Measurements from ENCODE around the gene EXOC3.
"Not testable (repeated sequence)": the region's sequence is repeated elsewhere in the genome, so short reads cannot be mapped to it uniquely, and the experiment has no call there.

Gene EXOC3

DNA sequence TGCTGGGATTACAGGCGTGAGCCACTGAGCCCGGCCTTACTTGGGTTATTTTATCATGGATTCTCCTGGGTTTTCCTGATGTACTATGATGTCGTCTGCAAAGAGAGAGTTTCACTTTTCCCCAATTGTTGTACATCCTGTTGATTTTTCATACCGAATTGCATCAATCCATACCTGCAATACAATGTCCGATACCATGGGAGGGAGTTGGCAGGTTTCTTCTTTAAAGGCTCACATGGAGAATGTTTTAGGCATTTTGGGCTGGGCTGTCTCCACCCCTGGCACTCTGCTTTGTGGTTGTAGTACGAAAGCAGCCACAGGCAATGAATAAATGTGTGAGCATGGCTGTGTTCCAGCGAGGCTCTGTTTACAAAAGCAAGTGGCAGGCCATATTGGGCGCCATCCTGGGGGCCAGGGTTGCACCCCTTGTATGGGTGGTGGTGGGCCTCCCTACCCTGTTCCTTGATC, 35.1 kb upstream of the EXOC3 start:
- DNase-seq = no peak

DNA sequence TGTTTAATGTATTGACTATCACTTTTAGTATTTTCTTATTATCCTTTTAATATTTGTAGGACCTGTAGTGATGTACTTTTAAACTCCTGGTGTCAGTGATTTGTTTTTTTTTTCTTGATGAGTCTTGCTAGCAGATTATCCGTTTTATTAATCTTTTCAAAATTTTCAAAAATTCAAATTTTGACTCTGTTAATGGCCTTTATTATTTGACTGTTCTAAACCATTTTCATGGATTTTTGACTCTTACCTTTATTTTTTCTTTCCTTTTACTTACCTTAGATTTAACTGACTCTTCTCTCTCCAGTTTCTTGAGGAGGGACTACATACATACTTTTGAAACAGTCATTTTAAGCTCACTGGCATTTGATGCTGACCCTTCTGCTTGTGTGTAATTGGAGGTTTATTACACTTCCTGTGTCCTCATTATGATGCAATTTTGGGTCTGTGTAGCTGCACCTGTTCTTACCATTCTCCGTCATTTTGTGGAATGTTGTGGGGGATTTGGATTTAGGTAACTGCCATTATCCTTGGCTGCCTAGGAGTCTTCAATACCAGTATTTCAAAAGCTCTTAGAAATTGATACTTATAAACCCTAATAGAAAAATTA, 32.0 kb upstream of the EXOC3 start:
- DNase-seq = no peak

DNA sequence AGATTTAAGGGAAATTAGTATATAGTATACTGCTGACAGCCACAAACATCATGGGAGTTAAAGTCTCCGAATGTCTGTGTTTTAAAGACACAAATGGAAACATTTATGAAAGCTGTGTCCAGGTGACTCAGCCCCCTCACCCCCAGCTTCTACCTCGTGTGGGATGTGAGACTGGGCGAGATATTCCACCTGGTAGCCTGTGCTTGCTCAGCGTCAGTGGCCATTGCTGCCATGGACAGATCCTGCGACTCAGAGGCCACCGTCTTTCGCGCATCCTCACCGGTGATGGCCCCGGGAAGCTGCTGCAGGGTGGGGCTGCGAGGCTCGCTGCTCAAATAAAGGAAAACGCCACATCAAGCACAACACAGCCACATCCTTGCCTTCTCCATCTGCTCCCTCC, 31.2 kb upstream of the EXOC3 start:
- no peak for DNase-seq

DNA sequence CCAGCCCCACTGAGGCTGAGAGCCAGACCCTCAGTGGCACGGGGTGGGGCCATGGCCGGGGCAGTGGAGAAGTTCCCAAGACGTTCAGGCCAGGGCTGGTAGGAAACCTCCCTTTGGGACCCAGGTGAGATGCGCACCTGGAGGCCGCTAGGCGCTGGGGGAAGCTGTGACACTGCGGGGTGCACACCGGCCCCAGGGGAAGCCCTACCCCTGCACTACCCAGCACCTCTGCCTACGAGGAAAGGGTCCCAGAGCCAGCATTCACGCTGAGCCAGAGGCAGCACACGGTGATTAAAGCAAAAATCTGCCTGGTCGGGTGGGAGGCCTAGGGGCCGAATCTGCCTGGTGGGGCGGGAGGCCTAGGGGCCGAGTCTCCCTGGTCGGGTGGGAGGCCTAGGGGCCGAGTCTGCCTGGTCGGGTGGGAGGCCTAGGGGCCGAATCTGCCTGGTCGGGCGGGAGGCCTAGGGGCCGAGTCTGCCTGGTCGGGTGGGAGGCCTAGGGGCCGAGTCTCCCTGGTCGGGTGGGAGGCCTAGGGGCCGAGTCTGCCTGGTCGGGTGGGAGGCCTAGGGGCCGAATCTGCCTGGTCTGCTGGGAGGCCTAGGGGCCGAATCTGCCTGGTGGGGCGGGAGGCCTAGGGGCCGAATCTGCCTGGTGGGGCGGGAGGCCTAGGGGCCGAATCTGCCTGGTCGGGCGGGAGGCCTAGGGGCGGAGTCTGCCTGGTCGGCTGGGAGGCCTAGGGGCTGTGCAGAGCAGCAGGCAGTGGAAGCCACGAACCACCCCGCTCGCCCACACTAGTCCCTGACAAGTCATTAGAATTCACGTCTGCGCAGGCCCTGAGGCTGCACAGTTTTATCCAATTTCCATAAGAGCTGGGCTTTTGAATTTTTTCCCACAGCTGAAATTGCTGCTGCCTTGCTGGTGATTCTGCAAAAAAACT, 27.7 kb upstream of the EXOC3 start:
- DNase-seq = not testable (repeated sequence)

DNA sequence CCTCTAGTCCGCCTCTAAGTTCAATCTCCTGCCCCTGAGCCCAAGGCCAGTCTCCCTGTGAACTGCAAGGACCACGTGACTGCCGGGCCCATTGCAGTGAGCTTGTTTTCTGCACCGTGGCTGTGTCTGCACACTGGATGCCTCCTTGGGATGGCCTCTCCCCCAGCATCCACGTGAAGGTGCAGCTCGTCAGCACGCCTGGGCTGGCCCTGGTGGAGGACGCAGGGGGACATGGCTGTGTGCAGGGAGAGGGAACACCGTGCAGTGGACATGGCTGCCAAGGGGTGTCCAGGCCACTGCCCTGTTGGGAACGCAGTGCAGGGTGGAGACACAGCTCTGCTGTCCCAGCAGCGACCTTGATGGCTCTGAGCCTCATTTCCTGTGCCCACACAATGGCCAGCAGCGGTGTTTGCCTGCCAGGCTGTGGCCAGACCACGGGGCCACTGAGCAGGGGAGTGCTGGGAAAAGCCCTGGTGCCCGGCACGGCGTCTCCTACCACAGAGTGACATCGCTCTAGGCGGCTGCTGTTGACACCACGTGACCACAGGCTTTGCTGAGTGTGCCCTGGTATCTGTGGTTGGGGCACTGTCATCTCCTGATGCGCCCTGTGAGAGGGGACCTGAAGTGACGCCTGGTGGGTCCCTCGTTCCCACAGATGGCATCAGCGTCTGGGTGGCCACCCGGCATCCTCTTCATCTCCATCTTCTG, 26.9 kb upstream of the EXOC3 start:
- DNase-seq = no peak

DNA sequence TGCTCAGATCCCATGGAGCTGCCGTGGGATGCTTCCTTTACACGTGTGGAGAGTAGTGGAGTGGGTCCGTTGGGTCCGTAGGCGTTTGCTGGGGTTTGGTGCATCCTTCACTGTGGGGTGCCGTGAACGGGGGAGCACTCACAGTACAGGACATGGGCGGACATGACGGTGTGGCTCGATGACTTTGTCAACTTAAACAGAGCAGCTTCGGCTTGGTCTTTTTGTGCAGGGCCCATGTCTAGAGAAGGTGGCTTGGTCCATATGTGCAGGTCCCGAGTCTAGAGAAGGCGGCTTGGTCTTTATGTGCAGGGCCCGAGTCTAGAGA, 26.4 kb upstream of the EXOC3 start:
- no peak for DNase-seq

DNA sequence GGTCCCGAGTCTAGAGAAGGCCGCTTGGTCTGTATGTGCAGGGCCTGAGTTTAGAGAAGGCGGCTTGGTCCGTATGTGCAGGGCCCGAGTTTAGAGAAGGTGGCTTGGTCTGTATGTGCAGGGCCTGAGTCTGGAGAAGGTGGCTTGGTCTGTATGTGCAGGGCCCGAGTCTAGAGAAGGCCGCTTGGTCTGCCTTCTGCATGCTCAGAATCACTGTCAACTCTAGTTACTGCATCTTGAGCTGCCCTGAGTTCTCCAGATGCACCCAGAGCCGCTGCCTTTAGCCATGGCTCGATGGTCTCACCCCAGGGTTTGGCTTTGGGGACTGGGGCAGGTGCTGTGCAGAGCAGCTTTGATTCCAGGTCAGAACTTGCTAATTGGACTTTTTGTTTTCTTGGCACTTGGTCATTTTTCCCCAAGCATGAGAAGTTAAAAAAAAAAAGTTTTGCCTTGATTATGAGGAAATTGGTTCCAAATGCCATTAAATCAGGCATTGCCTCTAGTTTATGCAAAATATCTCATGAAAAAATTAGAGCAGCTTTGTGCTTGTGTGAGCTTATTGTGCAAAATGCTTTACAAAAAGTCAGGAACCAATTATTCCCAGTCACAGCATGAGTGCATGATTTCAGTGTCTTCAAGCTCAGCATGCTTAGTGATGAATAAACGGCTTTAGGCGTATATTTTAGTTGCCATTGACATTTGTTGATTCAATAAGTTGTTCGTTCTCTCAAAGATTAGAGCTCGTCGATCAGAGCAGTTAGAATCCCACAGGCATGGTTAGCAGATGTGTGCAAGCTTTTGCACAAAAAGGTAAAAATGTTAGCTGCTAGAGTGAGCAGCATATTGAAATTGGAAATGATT, 25.4 kb upstream of the EXOC3 start:
- no peak for DNase-seq

DNA sequence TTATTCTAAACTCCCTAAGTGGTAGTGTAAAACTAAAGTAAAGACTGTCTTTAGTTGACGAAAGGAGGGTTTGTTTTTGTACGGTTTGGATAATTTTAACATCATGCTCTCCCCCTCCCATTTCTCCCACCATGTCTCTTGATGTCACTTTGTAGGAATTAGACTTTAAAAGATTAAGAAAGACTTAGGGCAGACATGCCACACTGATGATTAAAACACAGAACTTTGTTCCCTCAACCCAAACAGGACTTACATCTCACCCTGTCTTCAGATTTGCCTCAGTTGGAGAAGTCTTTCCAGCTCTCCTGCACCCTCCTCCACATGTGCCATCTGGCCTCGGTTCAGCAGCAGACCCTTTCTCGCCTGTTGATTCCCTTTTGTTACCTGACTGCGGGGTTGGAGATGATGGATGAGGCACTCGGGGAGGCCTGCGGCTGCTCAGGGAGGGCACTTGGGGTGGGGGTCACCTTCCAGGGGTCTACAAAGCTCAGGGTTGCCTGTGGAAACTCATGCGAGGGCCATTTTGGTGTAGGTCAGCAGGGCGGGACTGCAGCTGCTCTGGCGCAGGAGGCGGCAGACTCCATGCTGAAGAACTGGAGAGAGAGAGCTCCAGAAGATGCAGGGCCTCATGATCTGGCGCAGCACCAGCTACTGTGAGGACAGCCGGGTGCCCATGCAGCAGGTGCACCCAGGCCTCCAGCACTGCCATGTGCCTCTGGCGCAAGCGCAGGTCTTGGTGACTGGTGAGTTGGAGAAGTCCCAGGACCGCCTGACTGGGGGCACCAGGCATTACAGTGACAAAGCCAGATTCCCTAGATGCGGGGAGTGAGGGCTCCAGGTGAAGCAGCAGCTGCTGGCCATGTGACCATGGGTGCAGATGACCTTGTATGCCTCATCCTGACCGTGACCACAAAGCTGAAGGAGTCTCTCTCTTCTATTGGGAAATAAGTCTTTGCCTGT, 24.5 kb upstream of the EXOC3 start:
- no peak for DNase-seq

DNA sequence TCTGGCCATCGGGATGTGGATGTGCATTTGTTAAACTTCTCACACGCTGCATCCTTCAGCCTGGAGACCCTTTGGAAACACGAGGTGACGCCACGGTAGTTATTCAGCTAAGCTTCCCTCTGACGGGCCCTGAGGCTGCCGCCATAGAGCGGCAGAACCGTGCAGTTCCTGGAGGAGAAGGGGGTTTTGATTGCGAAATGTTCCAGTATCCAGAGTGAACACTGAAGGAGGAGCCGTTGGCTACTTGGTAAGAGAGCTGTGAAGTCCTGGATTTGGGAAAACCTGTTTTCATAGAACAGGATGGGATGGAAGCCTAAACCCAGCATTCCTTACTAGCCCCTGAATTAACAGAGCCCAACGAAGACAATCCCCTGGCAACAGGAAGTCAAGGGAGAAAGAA, 23.0 kb upstream of the EXOC3 start:
- no peak for DNase-seq

DNA sequence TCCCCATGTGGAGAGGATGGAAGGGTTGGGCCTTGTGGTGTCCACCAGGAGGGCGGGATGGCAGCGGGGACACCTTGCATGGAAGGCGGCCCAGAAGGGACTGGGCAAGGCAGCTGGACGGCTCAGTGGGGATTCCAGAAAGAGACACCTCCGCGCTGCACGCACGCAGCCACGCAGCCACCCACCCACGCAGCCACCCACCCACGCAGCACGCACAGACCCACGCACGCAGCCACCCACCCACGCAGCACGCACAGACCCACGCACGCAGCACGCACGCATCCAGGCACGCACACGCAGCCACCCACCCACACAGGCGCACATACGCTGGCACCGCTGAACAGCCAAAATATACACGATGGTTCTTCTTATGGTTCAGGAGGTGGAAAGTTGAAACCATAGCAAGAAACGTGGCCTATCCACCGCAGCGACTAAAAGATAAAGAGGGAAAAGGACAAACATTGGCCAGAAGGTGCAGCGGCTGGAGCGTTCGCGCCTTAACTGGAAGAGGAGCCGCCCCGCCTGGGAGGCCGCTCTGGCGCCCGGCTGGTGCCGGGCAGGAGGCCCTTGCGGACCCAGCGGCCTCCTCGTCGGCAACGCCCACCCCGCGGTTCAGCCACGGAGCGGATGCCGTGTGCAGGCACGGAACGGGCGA, 22.2 kb upstream of the EXOC3 start:
- DNase-seq = no peak

DNA sequence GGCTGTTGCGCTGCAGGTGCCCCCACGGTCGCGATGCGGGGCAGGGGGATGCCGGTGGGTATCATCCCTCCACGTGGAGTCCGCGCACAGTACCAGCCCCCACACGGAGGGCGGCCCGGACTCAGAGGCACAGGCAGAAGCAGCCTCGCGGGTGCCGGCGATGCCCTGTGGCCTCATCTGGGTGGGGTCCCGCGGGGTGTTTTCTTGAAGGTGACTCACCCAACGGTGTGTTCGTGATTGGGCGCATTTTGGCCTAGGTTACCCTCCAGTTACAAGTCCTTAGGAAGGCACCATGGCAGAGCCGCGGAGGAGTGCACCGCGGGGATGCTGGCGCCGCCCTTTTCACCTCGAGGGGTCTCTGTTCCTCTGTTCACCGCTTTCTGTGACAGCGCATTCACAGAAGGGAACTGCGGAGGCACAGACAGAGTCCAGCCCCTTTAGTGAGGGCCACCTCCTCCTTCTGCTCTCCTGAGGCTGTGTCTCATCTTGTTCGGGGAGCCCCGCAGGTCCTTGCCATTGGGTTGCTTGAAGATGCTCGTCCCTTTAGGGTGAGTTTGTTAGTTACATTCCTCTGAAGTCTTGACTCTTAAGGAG, 21.6 kb upstream of the EXOC3 start:
- DNase-seq = no peak

DNA sequence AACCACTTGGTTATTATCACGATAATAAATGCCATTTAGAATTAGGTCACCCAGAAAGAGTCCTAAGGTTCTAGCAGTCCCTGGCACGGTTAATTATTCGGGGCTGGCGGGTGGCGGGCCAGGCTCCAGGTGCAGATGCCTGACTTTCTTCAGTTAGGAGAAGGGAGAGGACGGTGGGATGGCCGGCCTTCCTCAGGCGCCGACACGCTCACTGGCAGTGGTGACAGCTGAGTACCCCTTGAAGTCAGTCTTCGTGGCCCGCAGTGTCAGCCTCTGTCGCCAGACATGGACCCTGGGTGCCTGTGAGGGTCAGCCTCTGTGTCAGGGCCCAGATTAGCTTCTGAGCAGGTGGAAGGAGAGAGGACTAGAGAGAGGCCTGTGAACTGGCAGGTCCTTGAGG, 21.1 kb upstream of the EXOC3 start:
- DNase-seq = no peak

DNA sequence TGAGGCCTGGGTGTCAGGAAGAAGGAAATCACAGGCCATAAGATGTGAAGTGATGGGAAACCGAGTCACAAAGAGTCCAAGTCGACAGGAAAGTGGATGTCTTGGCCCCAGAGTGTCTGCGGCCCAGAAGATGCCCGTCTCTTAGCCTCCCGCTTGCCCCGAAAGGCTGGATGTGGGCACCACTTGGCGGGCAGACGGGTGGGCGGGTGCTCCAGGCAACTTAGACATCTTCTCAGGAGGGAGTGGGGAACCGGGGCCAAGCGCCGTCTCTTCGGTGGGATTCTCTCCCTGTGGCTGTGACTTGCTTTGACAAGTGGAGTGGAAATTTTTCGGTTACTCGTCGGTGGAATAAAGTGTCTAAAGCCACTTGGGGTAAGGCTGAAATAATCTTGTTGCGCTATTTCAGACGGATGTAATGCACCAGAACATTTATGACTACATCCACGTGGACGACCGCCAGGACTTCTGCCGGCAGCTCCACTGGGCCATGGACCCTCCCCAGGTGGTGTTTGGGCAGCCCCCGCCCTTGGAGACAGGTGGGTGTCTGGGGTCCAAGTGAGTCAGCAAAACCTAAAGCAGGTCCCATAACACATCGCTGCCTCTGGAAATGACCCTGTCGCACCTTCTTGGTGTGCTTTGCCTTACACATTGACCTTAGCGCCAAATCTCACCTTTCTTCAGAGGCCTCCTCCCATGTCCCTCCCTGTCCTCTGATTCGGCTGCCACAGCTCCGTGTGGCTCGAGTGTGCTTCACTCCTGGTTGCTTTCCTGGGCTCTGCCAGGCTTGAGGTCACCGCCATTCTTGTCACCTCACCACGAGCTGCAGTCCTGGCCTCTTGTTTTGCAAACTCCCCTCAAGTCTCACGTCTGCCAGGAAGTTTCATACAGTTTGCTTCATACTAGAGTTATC, 20.4 kb upstream of the EXOC3 start:
- DNase-seq = no peak

DNA sequence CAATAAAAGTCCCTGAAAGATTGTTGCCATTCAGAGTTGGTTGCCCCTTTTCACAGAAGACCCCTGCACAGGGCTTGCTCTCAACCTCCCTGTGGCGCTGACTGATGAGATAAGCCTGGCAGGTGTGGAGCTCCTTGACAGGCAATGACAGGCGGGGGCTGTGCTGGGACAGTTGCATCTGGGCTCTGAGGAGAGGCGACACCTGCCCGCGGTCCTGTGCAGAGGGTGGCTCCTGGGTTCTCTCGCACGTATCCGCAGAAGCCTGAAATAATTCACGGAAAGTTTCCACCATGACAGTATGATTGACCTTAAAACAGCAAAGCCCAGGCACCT, 19.8 kb upstream of the EXOC3 start:
- DNase-seq = no peak

DNA sequence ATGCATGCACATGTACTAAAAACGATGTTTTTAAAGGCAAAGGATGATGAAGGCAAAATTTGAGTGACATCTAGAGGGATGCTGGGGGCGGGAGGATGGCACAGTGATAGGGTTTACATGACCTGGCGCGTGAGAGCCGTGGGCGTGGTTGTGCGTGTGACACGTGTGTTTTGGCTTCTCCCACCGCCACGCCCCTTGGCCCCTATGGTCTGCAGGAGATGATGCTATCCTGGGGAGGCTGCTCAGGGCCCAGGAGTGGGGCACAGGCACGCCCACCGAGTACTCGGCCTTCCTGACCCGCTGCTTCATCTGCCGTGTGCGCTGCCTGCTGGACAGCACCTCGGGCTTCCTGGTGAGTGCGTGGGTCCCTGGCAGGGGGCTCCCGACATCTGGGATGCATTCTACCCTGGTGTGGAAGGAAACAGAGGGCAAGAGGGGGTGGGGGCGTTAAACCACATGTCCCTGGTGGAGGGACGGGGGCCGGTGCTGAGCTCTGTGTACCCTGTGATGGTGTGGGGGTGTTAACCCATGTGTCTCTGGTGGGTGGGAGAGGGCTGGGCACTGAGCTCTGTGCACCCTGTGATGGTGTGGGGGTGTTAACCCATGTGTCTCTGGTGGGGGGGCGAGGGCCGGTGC, 19.2 kb upstream of the EXOC3 start:
- no peak for DNase-seq

DNA sequence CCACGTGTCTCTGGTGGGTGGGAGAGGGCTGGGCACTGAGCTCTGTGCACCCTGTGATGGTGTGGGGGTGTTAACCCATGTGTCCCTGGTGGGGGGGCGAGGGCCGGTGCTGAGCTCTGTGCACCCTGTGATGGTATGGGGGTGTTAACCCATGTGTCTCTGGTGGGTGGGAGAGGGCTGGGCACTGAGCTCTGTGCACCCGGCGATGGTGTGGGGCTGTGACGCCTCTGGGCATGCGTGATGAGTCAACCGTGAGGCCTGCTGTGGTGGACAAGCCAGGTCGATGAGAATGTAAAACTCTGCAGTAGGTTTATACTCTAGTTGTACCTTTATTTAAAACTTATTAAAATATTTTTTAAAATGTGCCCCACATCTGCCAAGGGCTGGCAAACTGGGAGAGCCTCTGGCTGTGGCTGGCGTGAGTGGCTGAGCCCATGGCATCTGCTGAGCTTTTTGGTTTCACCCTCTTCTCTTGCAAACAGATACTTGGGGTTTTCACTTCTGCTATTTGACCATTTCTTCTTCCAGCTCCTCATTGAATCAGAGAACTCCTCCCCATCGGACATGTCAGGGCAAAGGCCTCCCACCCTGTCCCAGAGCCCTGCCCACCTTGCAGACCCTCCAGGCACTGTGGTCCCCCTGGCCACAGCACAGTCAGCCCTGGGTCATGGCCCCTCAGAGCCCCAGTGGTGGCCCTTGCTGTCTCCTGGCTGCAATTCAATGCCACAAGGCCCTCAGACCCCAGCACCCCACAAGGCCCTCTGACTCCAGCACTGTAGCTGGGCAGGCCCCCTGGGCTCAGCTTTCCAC, 18.5 kb upstream of the EXOC3 start:
- DNase-seq = no peak

DNA sequence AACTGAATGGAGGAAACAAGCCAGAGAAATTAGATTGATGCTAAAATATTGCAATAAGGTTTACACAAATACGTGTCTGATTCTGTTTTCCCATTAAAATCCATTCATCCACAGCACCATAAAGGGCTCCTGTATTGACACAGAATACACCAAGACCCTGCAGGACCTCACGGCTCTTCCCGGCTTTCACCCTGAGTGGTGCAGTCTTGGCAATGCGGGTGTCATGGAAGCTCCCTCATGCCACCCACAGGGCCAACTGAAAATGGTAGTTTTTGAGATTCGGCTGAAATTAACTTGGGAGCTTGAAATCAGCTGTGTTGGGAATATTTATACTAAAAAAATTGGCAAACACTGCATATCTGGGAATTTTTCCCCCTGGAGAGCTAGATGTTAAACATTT, 17.3 kb upstream of the EXOC3 start:
- no peak for DNase-seq

DNA sequence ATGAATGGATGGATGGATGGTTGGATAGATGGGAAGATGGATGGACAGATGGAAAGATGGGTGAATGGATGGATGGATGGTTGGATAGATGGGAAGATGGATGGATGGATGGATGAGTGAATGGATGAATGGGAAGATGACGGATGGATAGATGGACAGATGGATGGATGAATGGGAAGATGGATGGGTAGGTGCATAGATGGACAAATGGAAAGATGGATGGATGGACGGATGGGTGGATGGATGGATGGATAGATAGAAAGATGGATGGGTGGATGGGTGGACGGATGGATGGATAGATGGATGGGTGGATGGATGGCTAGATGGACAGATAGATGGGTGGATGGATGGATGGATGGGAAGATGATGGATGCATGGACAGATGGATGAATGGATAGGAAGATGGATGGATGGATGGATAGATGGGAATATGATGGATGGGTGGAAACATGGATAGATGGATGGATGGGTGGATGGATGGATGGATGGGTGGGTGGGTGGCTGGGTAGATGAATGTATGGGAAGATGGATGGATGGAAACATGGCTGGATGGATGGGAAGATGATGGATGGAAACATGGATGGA, 16.5 kb upstream of the EXOC3 start:
- no peak for DNase-seq
